ENCODE results near the gene LPCAT3. TPM values are rescaled to one million over a fixed set of nuclear protein-coding genes. Genes with fewer than 3 reads are reported as not detected.

LPCAT3 gene
- total RNA-seq, 1 donor from 2014 or later, result 48.7 TPM

DNA sequence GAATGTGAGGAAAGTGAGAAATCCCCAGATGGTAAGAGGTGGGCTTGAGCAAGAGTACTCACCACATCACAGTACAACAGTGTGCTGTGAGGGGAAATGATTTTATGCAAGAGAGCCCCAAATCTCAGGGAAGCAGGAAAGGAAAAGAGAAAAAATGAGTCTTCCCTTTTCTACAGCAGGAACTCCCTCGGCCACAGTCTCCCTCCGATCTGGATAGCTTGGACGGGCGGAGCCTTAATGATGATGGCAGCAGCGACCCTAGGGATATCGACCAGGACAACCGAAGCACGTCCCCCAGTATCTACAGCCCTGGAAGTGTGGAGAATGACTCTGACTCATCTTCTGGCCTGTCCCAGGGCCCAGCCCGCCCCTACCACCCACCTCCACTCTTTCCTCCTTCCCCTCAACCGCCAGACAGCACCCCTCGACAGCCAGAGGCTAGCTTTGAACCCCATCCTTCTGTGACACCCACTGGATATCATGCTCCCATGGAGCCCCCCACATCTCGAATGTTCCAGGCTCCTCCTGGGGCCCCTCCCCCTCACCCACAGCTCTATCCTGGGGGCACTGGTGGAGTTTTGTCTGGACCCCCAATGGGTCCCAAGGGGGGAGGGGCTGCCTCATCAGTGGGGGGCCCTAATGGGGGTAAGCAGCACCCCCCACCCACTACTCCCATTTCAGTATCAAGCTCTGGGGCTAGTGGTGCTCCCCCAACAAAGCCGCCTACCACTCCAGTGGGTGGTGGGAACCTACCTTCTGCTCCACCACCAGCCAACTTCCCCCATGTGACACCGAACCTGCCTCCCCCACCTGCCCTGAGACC, 82.7 kb downstream of the LPCAT3 start:
- DNase-seq, result no peak

DNA sequence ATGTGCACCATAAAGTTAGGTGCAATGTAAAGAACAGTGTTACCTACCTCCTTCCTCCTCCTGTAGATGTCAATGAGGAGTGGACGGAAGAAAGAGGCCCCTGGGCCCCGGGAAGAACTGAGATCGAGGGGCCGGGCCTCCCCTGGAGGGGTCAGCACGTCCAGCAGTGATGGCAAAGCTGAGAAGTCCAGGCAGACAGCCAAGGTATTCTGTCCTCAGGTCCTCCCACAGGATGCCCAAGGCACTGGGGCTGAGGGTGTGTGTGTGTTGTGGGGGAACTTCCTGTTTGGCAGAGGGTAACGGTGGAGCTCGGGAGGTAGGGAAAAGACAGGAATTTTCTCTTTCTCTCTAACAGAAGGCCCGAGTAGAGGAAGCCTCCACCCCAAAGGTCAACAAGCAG, 84.2 kb downstream of the LPCAT3 start:
- no peak for ATAC-seq (ENCODE audit: poor library complexity)
- intact Hi-C loops (cut with DNase I), result no loop called here
- no peak for DNase-seq

More for the DNA sequence above, 82.7 kb downstream of the LPCAT3 start:
- no peak for ATAC-seq (ENCODE audit: poor library complexity)
- intact Hi-C loops (cut with DNase I), result no loop called here

DNA sequence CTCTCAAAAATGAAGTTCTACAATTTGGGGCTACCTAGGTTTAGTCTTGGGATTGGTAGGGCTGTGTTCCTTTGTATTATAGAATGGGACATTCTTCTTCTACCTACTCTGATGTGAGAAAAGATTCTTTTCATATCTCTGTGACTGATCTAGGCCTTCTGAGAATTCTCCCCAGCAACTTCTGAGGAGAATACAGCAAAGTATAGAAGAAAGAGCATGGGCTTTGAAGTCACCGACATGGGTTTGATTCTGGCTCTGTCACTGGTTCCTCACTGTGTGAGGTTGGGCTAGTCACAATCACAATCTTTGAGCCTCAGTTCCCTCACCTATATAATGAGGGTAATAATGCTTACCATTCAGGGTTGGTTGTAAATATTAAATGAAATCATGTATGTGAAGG, 85.5 kb downstream of the LPCAT3 start:
- intact Hi-C loops (cut with DNase I), result no loop called here
- DNase-seq, result no peak
- ATAC-seq (ENCODE audit: poor library complexity), result no peak

DNA sequence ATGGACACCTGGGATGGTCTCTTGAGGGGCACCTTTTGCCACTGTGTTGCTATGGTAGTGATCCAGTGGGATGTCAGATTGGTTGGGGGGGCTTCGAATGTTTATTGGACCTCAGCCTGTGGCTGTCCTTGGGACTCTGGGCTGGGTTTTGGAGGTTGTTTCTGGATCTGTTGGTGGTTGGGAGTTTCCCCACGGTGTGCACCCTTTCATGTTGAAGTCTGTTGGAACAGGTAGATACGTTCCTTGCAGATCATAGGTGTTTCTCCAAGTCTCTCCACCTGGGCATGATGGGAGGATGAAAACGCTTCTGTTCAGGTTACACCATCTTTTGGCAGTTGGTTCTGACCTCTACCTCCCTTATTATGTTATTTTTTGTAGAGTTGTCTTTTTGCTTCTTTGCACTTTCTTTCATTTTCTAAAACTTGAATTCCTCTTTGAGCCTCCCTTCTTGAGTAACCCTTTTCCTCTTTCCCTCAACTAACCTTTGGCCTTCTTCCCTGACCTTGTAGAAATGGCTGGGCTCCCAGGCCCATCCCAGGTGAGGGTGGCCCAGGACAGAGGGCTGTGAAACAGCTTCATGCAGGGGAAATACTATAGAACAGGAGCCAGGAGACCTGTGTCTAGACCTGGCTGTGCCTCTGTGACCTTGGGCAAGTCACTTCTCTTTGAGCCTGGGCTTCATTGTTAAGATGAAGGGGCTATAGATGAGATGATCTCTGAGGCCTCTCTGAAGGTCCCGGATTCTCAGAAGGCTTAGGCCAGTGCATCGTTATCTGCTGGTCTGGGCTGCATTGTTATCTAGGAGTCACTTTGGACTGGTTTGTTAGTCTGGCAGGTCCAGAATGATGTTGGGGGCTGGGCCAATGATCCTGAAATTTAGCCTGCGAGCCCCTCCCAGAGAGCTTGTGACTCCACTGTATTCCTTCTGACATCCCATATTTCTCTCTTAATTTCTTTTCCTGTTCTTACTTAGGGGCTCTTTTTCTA, 88.5 kb downstream of the LPCAT3 start:
- intact Hi-C loops (cut with DNase I), result no loop called here
- ATAC-seq (ENCODE audit: poor library complexity), result no peak
- peak; percentile 18 for DNase-seq

DNA sequence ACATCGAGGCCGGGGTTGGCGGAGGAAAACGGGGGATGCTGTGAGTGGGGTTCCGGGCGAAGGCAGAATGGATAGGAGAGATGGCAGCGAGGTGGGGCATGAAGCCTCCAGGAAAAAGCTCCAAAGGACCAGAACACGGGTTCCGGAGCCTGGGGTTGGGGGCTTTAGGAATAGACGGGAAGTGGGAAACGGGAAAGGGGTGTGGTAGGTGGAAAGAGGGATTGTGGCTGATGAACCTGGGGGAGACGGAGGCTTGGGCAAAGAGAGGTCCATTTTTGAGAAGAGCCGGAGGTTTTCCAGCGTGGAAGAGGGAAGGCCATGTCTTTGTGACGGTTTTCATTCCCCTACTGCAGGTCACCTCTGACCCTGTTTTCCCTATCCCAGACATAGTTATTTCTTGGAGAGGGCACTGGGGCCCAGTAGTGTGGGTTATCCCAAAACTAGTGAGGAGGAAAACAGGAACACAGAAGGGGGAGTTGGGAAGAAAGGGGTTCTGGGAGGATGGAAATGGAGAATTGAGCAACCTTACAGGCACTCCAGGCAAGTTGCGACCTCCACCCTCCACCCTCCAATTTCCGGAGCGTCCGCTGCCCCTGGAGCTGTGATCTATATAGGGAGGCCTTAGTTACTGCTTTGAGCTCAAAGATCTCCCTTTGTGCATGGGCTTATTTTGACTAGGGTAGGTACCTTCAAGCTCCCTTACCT, 89.4 kb downstream of the LPCAT3 start:
- DNase-seq (peak; percentile 38), ATAC-seq (ENCODE audit: poor library complexity) (no peak)
- intact Hi-C loops (cut with DNase I), result no loop called here

DNA sequence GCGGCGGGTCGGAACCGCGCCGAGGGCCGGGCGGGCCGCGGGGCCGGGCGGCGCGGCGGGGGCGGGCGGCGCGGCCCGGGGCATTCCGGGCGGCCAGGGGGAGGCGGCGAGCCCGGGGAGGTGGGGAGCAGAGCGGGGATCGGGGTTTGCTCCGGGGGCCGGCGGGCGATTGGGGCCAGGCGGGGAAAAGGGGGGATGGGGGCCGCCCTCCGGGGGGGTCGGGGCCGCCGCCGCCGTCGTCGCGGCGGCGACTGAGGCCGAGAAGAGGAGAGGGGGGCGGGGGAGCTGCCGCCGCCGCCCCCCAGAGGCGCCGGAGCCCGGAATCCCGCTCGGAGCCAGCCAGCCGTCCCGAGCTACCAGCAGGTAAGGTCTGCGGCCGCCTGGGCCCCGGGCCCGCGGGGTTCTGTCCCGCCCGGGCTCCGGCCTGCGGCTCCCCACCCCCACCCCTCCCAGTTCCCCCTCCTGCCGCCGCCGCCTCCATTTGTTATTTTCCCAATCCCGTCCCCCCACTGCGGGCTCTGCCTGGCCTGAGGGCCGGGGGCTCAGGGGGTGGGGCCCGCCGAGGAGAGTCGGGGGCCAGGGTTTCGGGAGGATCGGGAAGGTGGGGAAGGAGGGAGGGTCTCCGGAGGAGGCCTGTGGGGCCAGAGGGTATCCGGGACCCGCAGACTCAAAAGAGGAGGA, 90.1 kb downstream of the LPCAT3 start:
- intact Hi-C loops (cut with DNase I), result no loop called here
- no peak for ATAC-seq (ENCODE audit: poor library complexity)
- peak; percentile 49 for DNase-seq

DNA sequence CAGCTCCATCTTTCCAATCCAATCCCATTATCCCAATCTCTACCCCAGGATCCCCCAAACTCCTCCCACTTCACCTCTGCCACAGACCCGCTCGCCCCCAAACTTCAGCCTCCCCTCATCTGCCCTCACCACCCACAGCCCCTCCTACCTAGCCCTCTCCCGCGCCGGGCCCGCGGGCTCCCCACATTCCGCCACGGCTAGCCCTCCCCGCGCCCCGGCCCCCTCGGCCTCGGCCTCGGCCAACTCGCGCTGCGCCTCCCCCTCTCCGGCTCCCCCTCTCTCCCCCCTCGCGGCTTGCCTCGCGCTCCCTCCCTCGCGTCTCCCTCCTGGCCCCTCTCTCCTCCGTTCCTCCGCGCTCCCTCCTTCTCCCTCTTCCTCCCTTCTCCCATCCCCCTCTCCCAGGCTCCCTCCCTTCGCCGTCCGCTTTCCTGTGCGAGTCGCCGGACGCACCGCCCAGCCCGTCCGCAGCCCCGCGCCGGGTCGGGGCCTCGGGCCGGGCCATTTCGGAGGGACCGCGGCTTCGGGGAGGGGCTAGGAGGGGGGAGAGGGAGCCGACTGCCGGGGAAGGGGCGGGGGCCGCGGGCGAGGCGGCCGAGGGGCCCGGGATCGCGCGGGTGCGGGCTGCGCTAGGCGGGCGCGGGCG, 90.8 kb downstream of the LPCAT3 start, which contains the start of gene ATN1:
TSS of gene ATN1 (plus strand) at position 581 of the 643 bp plus-strand sequence. CDS start 6,043 bp downstream, outside the sequence.
- intact Hi-C loops (cut with DNase I), result no loop called here
- peak; percentile 61 for ATAC-seq (ENCODE audit: poor library complexity)
- peak; percentile 87 for DNase-seq

Small RNA genes lying within 50 kb of the gene (microRNA-seq; reads per million reads assigned to microRNA genes)
- not detected for gene MIR141
- 8.4 reads per million, percentile 22 among the genes with 10 or more reads in this experiment for gene MIR200C

Other genes starting within 250 kb of the LPCAT3 start
- 0.22 TPM for gene LAG3, start 246.0 kb downstream of the LPCAT3 start, total RNA-seq
- gene CD4, start 228.9 kb downstream of the LPCAT3 start, total RNA-seq, result 10.4 TPM
- gene GPR162, start 196.7 kb downstream of the LPCAT3 start, total RNA-seq, result 4.4 TPM
- 10.0 TPM for gene P3H3, start 190.1 kb downstream of the LPCAT3 start, total RNA-seq
- gene GNB3, start 177.6 kb downstream of the LPCAT3 start, total RNA-seq, result 2.9 TPM
- 1.3 TPM for gene CDCA3, start 167.2 kb downstream of the LPCAT3 start, total RNA-seq
- gene USP5, start 166.3 kb downstream of the LPCAT3 start, total RNA-seq, result 63.0 TPM
- 804 TPM for gene TPI1, start 150.9 kb downstream of the LPCAT3 start, total RNA-seq
- gene SPSB2, start 145.2 kb downstream of the LPCAT3 start, total RNA-seq, result 3.2 TPM
- gene LRRC23, start 113.7 kb downstream of the LPCAT3 start, total RNA-seq, result 8.2 TPM
- 7.4 TPM for gene ENO2, start 103.9 kb downstream of the LPCAT3 start, total RNA-seq
- 69.7 TPM for gene ATN1, start 90.5 kb downstream of the LPCAT3 start, total RNA-seq
- gene RNU7-1, start 74.7 kb downstream of the LPCAT3 start, total RNA-seq, result not detected
- gene C12orf57, start 74.5 kb downstream of the LPCAT3 start, total RNA-seq, result 251 TPM
- gene PTPN6, start 67.1 kb downstream of the LPCAT3 start, total RNA-seq, result 7.2 TPM
- gene PHB2, start 47.8 kb downstream of the LPCAT3 start, total RNA-seq, result 136 TPM
- 39.0 TPM for gene EMG1, start 47.6 kb downstream of the LPCAT3 start, total RNA-seq
- gene C1S, start 42.2 kb upstream of the LPCAT3 start, total RNA-seq, result 142 TPM
- 165 TPM for gene C1R, start 74.0 kb upstream of the LPCAT3 start, total RNA-seq
- gene C1RL, start 90.7 kb upstream of the LPCAT3 start, total RNA-seq, result 10.7 TPM
- 0.46 TPM for gene RBP5, start 110.4 kb upstream of the LPCAT3 start, total RNA-seq
- gene CLSTN3, start 111.9 kb upstream of the LPCAT3 start, total RNA-seq, result 3.7 TPM
- 34.1 TPM for gene PEX5, start 171.2 kb upstream of the LPCAT3 start, total RNA-seq

Data from Right ventricle myocardium superior (tissue), 1 donor.